ENCODE data around the gene ABCA1.
A peak's percentile ranks its signal among the peaks of the same experiment; 100 is the strongest.
"Not testable (repeated sequence)": the region's sequence is repeated elsewhere in the genome, so short reads cannot be mapped to it uniquely, and the experiment has no call there.

Gene ABCA1

GRCh38 chr9:104769655-104770054 lies 158.3 kb downstream of the ABCA1 start:
- no peak for DNase-seq (ENCODE audit: low read depth in 2 of 2, low spot score in 1 of 2)

- not testable (repeated sequence) for DNase-seq (ENCODE audit: low read depth in 2 of 2, low spot score in 1 of 2)
Measured at GRCh38 chr9:104769029-104769428, 158.9 kb downstream of the ABCA1 start.

GRCh38 chr9:104767507-104767906 lies 160.4 kb downstream of the ABCA1 start:
- no peak for DNase-seq (ENCODE audit: low read depth in 2 of 2, low spot score in 1 of 2)

DNA sequence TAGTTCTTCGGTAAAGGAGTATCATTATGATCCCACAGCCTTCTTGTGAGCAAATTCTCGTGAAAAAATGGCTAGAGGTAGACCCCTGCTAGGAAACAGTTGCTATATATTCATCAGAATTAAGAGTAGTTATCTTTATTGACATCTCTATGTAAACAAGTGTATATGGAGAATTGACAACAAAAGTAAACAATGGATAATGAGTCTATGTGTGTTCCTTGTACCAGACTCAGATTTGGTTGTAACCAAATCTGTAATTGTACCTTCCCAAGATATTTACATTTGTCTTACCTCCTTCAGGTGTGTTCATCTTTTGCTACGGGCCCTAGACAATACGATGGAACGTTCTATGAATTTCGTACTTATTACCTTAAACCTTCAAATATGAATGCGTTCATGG lies 161.9 kb downstream of the ABCA1 start:
- DNase-seq (ENCODE audit: low read depth in 2 of 2, low spot score in 1 of 2) = no peak

DNA sequence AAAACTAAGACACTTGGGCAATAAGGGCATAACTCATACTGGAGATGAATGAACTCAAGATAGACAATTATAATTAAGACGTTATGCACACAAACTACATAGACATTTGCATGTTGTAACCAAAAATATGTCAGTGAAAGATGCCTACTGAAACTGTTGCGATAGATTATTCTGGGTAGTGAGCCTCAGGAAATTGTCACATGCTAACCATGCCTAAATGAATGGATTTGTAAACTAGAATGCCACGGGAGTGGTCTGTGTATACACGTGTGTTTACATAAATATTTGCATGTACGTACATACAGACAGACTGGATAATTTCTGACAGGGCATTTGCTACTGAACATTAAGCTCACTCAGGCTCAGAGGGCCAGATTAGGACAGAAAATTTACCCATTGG lies 162.8 kb downstream of the ABCA1 start:
- no peak for DNase-seq (ENCODE audit: low read depth in 2 of 2, low spot score in 1 of 2)

DNA sequence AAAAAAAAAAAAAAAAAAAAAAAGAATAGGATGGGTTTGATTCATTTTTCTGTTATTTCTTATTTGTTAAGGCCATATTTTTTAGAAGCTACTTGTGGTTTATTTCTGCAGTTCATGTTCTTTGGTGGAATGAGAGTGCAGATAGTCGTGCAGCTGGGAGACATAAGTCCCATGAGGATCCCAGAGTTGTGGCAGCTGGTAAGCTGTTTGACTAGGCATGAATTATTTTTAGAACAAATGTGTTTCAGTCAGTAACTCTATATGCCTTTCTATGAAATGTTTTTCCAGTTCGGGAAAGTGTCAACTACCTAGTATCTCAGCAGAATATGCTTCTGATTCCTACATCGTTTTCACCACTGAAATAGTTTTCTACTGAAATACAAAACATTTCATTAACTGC lies 169.0 kb downstream of the ABCA1 start:
- no peak for DNase-seq (ENCODE audit: low read depth in 2 of 2, low spot score in 1 of 2)

DNA sequence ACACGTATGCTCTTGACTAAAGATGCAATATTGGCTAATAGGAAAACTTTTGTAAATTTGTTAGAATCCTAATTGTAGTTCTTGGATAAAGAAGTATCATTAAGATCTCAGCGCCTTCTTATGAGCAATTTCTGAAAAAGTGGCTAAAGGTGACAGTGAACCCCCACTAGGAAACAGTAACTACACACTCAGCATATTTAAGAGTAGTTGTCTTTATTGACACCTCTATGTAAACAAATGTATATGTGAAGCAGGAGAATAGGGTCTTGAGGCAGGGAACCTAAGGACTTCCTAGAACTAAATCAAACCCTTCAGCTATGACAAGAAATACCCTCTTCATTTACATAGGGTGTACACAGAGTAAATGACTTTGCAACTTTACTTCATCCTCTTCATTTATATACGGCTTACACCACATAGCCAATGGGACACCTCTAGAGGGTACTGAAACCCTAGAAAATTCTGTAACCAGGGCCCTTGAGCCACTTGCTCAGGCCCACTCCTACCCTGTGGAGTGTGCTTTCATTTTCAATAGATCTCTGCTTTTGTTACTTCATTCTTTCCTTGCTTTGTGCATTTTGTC lies 177.7 kb downstream of the ABCA1 start:
- DNase-seq (ENCODE audit: low read depth in 2 of 2, low spot score in 1 of 2) = no peak

GRCh38 chr9:104748359-104749031 lies 179.5 kb downstream of the ABCA1 start:
- DNase-seq (ENCODE audit: low read depth in 2 of 2, low spot score in 1 of 2) = no peak

DNA sequence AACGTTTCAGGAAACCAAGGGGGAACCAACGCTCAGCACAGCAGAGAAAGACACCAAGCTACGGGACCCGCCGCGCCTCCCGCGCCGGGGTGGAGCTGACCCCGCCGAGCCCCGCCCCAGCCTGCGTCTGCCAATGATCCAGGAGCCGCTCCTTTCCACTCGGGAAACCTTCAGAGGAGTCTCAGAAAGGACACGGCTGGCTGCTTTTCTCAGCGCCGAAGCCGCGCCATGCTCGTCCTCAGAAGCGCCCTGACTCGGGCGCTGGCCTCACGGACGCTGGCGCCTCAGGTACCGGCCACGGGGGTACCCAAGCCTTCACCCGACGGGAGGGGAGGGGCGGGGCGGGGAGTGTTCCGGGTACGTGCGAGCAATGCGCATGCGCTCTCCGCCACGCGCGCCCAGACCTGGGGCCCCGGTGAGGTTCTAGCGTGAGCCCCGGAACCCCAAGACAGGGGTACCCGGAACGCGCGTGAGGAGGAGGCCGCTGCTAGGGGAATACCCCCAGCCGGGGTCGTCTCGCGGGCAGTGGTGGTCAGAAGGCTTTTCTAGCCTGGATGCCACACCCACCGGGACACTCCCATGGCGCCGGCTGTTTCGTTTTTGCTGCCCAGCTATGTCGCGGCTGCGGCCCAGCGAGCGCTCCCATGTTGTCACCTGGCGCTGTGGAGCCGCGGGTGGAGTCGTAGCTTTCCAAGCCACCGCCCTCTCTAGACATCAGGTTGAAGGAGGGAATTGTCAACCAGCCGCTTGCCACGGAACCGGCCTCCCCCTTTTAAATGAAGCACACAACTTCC lies 180.2 kb downstream of the ABCA1 start, which contains the start of gene NIPSNAP3A:
Gene NIPSNAP3A (plus strand): TSS at position 119 of the 794 bp plus-strand sequence. CDS start 110 bp downstream, at position 229.
- DNase-seq (ENCODE audit: low read depth in 2 of 2, low spot score in 1 of 2) = peak; percentile 71

DNA sequence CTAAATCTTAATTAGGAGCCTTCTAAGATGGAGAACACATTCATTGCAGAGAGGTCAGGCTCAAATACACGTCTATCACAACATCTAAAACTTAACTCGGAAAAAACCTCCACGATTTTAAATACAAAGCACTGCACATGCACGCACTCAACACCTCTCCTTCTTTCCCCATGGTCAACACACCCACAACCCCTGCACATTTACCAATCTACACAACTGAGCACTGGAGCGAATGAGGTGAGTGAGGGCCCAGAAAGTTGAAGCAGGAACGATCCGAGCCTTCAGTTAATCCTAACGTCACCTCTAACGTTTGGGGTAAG lies 180.8 kb downstream of the ABCA1 start:
- DNase-seq (ENCODE audit: low read depth in 2 of 2, low spot score in 1 of 2) = no peak

DNA sequence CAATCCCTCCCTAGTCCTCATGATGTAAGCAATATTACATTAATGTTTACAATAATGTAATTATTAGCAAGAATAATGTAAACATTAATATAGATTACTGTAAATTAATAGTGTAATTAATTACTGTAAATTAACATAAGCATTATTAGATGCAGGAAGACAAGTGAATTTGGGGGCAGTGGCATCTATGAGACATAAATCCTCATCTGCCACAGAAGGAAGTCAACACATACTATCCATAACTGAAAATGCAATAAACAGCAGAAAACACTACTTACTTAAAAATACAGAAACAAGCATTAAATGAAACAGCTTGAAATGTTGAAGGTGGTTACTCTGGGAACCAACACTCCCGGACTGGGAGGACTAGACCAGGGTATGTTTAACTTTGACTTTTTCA lies 181.2 kb downstream of the ABCA1 start:
- no peak for DNase-seq (ENCODE audit: low read depth in 2 of 2, low spot score in 1 of 2)

DNA sequence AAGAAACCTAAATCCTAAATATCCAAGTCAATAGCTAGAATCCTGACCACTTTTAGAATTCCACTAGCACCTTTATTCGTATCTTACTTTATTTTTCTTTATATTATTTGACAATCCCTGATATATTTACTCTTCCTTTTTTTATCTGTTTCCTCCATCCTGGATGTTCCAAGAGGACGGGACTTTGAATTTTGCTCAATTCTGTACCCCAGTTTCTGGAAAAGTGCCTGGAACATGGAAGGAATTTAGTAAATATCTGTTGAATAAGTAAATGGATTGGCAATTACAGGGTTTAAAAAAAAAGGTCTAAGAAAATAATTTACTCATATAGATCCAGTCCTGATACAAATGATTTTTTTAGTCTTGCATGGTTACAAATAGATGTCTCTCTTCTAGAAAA lies 181.7 kb downstream of the ABCA1 start:
- DNase-seq (ENCODE audit: low read depth in 2 of 2, low spot score in 1 of 2) = no peak

GRCh38 chr9:104745852-104746251 lies 182.1 kb downstream of the ABCA1 start:
- no peak for DNase-seq (ENCODE audit: low read depth in 2 of 2, low spot score in 1 of 2)

- DNase-seq (ENCODE audit: low read depth in 2 of 2, low spot score in 1 of 2) = no peak
Measured at GRCh38 chr9:104743376-104743985, 184.5 kb downstream of the ABCA1 start.

DNA sequence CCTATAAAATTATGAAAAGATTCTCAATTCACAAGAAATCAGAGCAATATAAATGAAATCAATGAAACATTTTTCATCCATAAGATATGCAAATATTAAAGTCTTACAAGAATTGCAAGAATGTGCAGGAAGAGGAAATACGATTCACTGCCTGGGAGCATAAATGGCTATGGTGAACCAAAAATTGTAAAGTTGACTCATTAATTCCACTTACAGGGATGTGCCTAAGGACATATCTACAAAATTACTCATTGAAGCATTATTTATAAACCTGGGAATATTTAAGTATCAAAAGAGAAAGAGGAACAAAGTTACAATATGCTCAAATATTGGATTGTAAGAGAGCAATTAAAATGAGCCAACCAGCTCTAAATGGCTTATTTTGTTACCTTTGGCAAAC lies 187.3 kb downstream of the ABCA1 start:
- no peak for DNase-seq (ENCODE audit: low read depth in 2 of 2, low spot score in 1 of 2)

- no peak for DNase-seq (ENCODE audit: low read depth in 2 of 2, low spot score in 1 of 2)
Measured at GRCh38 chr9:104738452-104738851, 189.5 kb downstream of the ABCA1 start.
